KOPT-K1 (cell line): Measurements from ENCODE around the gene S100B.

Experiments
- H3K27ac ChIP-seq: fragments of 200-600 bp; sonication (generic); 2 replicates; pipeline ENCODE4 v1.5.1; 2016; ENCODE audit warnings: antibody characterized with exemption, mild to moderate bottlenecking, low read depth, low read length; ENCODE audit not compliant: poor library complexity, severe bottlenecking
- H3K36me3 ChIP-seq: fragments of 200-600 bp; sonication (generic); 2 replicates; pipeline ENCODE4 v1.5.1; 2017; ENCODE audit warnings: antibody characterized with exemption, mild to moderate bottlenecking, low read length, moderate library complexity; ENCODE audit not compliant: insufficient read depth
- H3K9me3 ChIP-seq: fragments of 200-600 bp; sonication (generic); 2 replicates; pipeline ENCODE4 v1.5.1; 2017; ENCODE audit warnings: antibody characterized with exemption, low read length, mild to moderate bottlenecking; ENCODE audit not compliant: insufficient read depth, poor library complexity, severe bottlenecking

Gene S100B

DNA sequence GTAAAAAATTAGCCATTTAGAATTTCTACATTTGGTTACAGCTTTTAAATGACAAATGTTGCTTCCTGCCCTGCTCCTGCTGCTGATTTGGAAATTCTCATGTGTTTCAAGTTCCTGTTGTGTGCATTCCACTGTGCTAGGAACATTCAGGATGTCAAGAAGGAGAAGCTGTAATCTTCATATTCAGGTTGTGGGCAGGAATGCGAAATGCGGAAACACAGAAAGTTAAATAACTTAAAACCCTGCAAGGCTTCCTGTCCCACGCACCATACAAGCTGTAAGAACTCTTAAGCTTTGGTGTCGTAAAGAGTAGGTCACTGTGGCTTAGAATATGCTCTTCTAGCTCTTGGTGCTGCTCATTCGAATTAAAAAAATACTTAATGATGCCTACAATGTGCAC, 52.6 kb downstream of the S100B start:
- Histone ChIP-seq H3K27ac (no peak overlapping the region), H3K36me3 (peaks cover 67% of the 10 kb centered on the region), H3K9me3 (no peaks in the 10 kb centered on the region)

DNA sequence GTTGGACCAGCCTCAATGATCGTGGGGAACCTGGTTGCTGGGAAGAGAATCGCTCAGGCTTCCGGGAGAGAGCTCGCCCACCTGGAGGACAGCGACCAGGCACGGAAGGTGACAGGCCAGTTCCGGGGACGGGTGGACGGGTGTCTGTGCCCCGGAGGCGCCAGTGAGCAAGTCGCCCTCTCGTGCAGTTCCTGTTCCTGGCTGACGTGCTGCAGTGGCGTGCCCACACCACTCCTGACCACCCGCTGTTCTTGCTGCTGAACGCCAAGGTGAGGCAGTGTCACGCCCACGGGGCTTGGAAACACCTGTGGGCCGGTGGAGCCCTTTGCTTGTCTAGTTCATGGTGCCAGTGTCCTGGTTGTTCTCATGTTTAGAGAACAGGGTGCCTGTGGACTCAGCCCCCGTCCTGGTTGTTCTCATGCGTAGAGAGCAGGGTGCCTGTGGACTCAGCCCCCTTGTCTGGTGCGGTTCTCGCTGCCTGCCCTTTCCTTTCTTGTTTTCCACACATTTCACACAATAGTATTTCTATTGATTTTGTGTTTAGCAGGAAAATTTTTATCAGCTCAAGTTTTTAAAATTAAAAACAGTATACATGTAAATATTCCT, 53.1 kb downstream of the S100B start:
- H3K9me3 ChIP-seq = no peaks in the 10 kb centered on the region
- H3K27ac ChIP-seq = no peak overlapping the region
- peaks cover 67% of the 10 kb centered on the region for H3K36me3 ChIP-seq

DNA sequence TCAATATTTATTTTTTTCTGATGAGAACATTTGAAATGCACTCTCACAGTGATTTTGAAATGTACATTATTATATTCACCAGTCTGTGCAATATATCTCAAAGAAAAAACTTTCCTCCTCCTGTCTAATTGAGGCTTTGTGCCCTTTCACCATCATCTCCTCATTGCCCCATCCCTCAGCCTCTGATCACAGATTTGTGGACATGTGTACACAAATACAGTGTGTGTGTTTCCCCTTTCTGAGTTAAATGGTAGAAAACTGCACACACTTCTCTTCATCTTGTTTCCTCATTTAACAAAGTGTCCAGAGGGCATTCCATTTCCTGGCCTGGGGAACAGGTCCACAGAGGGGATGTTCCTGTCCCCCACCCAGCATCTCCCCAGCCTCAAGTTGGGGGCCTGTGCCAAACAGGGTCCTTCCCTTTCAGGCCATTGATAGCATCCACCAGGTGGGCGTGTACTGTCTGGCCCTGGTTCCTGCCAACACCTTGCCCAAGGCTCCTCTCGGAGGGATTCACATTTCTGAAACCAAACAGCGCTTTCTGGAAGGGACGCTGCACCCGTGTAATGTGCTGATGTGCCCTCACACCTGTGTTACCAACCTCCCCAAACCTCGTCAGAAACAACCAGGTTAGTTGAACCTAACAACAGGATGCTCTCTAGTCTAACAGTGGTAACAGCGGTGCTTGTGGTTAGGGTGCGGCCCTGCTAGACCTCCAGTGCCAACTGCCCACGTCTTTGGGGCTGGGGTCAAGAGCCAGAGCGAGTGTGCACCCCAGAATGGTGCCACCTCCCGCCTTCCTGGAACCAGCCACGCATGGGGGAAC, 54.6 kb downstream of the S100B start:
- peaks cover 71% of the 10 kb centered on the region for H3K36me3 ChIP-seq
- no peaks in the 10 kb centered on the region for H3K9me3 ChIP-seq
- H3K27ac ChIP-seq = no peak overlapping the region

DNA sequence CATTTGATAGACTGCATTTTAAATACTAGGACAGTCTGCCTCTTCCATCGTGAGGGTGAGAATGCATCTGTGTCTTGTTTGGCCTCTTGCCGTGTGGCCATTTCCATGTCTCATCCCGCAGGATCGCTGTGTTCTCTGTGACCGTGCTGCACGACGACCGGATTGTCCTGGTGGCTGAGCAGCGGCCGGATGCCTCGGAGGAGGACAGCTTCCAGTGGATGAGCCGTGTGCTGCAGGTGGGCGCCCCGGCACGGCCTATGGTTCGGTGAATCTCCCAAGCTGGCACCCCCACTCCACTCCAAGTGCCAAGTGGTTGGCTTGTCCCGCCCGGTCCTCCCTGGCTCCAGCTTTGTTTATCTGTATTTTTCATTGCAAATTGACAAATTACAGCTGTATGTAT, 55.2 kb downstream of the S100B start:
- Histone ChIP-seq H3K36me3 (peaks cover 69% of the 10 kb centered on the region), H3K27ac (no peak overlapping the region), H3K9me3 (no peaks in the 10 kb centered on the region)
